BLaER1 (cell line): Measurements from ENCODE around the gene PLCL1.
A peak's percentile ranks its signal among the peaks of the same experiment; 100 is the strongest.

Experiments used
- H3K27ac ChIP-seq: shearing (Covaris generic); formaldehyde crosslinking; 2 replicates; pipeline ENCODE4 v1.8.1; 2022
- H3K27me3 ChIP-seq: shearing (Covaris generic); formaldehyde crosslinking; 2 replicates; pipeline ENCODE4 v1.8.1; 2022
- H3K36me3 ChIP-seq: shearing (Covaris generic); formaldehyde crosslinking; 2 replicates; pipeline ENCODE4 v1.8.1; 2022
- H3K4me1 ChIP-seq: shearing (Covaris generic); formaldehyde crosslinking; 2 replicates; pipeline ENCODE4 v1.8.1; 2022
- H3K4me2 ChIP-seq: shearing (Covaris generic); formaldehyde crosslinking; 2 replicates; pipeline ENCODE4 v1.8.1; 2022
- H3K4me3 ChIP-seq: shearing (Covaris generic); formaldehyde crosslinking; 2 replicates; pipeline ENCODE4 v1.8.1; 2022
- H3K9ac ChIP-seq: shearing (Covaris generic); formaldehyde crosslinking; 2 replicates; pipeline ENCODE4 v1.8.1; 2022
- H3K9me3 ChIP-seq: shearing (Covaris generic); formaldehyde crosslinking; 2 replicates; pipeline ENCODE4 v1.8.1; 2022
- H4K20me1 ChIP-seq: shearing (Covaris generic); formaldehyde crosslinking; 2 replicates; pipeline ENCODE4 v1.8.1; 2022
- Cebpa-rat ChIP-seq: shearing (Covaris generic); IDR thresholded peaks from 2 replicates; pipeline ENCODE4 v1.8.1; 2022

Gene PLCL1

GRCh38 chr2:197804049-197804757 is at the start of gene PLCL1:
PLCL1 (plus strand) TSS chr2:197804593.
- peaks cover 11% of the 10 kb centered on the region for H3K4me1 ChIP-seq
- H3K27me3 ChIP-seq, result peaks cover 44% of the 10 kb centered on the region
- peak within 1 kb of the TSS; percentile 97 for H3K4me2 ChIP-seq
- TF ChIP-seq Cebpa-rat, result no peak
- H4K20me1 ChIP-seq, result peaks cover 17% of the 10 kb centered on the region; the same call in 1 of the 2 replicates
- peak within 1 kb of the TSS; percentile 61; the same call in 1 of the 2 replicates for H3K9ac ChIP-seq
- H3K9me3 ChIP-seq, result no peaks in the 10 kb centered on the region
- H3K4me3 ChIP-seq, result peak within 1 kb of the TSS; percentile 87
- no peaks in the 10 kb centered on the region for H3K36me3 ChIP-seq
- H3K27ac ChIP-seq, result no peak within 1 kb of the TSS

GRCh38 chr2:197759013-197759412 is 45.4 kb upstream of the PLCL1 start:
- Histone ChIP-seq H3K27ac (no peak overlapping the region), H4K20me1 (no peaks in the 10 kb centered on the region), H3K9me3 (peaks cover 17% of the 10 kb centered on the region), H3K4me3 (no peak overlapping the region), H3K27me3 (no peaks in the 10 kb centered on the region), H3K36me3 (no peaks in the 10 kb centered on the region), H3K4me1 (no peaks in the 10 kb centered on the region), H3K9ac (no peak overlapping the region), H3K4me2 (no peak overlapping the region)
- no peak for TF ChIP-seq Cebpa-rat

GRCh38 chr2:197759625-197760292 is 44.6 kb upstream of the PLCL1 start:
- H3K9me3 ChIP-seq, result peaks cover 17% of the 10 kb centered on the region
- no peak for TF ChIP-seq Cebpa-rat
- H4K20me1 ChIP-seq, result no peaks in the 10 kb centered on the region
- H3K4me2 ChIP-seq, result no peak overlapping the region
- no peaks in the 10 kb centered on the region for H3K27me3 ChIP-seq
- H3K36me3 ChIP-seq, result no peaks in the 10 kb centered on the region
- no peak overlapping the region for H3K27ac ChIP-seq
- no peak overlapping the region for H3K9ac ChIP-seq
- no peak overlapping the region for H3K4me3 ChIP-seq
- no peaks in the 10 kb centered on the region for H3K4me1 ChIP-seq

DNA sequence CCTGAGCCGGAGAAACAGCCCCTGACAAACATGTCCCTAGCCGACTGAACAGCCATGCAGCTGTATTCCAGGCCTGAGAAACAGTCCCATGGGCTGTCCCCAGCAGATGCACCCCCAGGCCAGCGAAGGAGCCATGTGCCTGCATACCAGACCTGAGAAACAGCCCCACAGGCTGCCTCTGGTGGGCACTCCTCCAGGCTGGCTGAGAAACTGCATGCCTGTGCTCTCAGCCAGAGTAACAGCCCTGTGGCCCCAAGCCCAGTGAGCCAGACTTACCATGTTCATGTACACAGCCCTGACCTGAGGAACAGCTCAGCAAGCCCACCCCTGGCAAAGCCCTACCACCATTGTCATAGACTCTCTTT is 44.1 kb upstream of the PLCL1 start:
- H3K36me3 ChIP-seq, result no peaks in the 10 kb centered on the region
- H4K20me1 ChIP-seq, result no peaks in the 10 kb centered on the region
- H3K27ac ChIP-seq, result no peak overlapping the region
- H3K4me3 ChIP-seq, result no peak overlapping the region
- no peak for TF ChIP-seq Cebpa-rat
- no peaks in the 10 kb centered on the region for H3K27me3 ChIP-seq
- H3K4me1 ChIP-seq, result no peaks in the 10 kb centered on the region
- peaks cover 17% of the 10 kb centered on the region for H3K9me3 ChIP-seq
- no peak overlapping the region for H3K4me2 ChIP-seq
- H3K9ac ChIP-seq, result no peak overlapping the region

- Histone ChIP-seq H3K27me3 (no peaks in the 10 kb centered on the region), H3K4me2 (no peak overlapping the region)
These were observed 26.5 kb upstream of the PLCL1 start for GRCh38 chr2:197777823-197778407.

DNA sequence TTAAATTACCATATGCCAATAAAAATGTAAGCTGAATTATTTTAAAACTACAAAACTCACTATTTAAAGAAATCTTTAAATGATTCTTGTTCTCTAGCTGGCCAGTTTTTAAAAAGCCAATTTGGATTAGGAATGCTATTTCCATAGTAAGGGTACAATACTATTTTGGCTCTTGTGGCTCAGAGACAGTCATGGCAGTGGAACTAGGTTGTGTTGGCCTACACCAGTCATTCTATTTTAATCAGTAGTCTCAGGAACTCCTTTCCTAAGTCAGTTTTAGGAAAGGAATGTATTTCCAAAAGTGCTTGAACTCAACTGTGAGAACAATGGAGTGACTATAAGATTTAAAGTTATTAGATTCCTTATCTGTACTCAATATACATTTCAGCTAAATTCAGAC is 25.1 kb upstream of the PLCL1 start:
- no peak for TF ChIP-seq Cebpa-rat
- no peaks in the 10 kb centered on the region for H3K4me1 ChIP-seq
- no peaks in the 10 kb centered on the region for H3K9me3 ChIP-seq
- no peak overlapping the region for H3K9ac ChIP-seq
- H3K36me3 ChIP-seq, result no peaks in the 10 kb centered on the region
- H3K27me3 ChIP-seq, result no peaks in the 10 kb centered on the region
- no peak overlapping the region for H3K4me2 ChIP-seq
- H3K27ac ChIP-seq, result no peak overlapping the region
- no peak overlapping the region for H3K4me3 ChIP-seq
- H4K20me1 ChIP-seq, result no peaks in the 10 kb centered on the region

More at GRCh38 chr2:197777823-197778407, 26.5 kb upstream of the PLCL1 start:
- no peak overlapping the region for H3K27ac ChIP-seq
- H3K4me3 ChIP-seq, result no peak overlapping the region
- no peak overlapping the region for H3K9ac ChIP-seq
- H3K36me3 ChIP-seq, result no peaks in the 10 kb centered on the region
- no peaks in the 10 kb centered on the region for H3K4me1 ChIP-seq
- H3K9me3 ChIP-seq, result no peaks in the 10 kb centered on the region
- TF ChIP-seq Cebpa-rat, result no peak
- no peaks in the 10 kb centered on the region for H4K20me1 ChIP-seq

- Histone ChIP-seq H3K9me3 (peaks cover 26% of the 10 kb centered on the region), H3K4me2 (no peak overlapping the region), H3K27me3 (no peaks in the 10 kb centered on the region), H3K27ac (no peak overlapping the region), H4K20me1 (no peaks in the 10 kb centered on the region), H3K4me1 (no peaks in the 10 kb centered on the region), H3K9ac (no peak overlapping the region), H3K4me3 (no peak overlapping the region), H3K36me3 (no peaks in the 10 kb centered on the region)
- TF ChIP-seq Cebpa-rat, result no peak
These were observed 22.3 kb upstream of the PLCL1 start for GRCh38 chr2:197782126-197782525.

- no peak within 1 kb of the TSS for H3K27ac ChIP-seq
- no peak within 1 kb of the TSS for H3K4me2 ChIP-seq
- no peaks in the 10 kb centered on the region for H3K36me3 ChIP-seq
- no peak within 1 kb of the TSS for H3K4me3 ChIP-seq
- H4K20me1 ChIP-seq, result no peaks in the 10 kb centered on the region
- no peaks in the 10 kb centered on the region for H3K27me3 ChIP-seq
- peaks cover 27% of the 10 kb centered on the region for H3K9me3 ChIP-seq
- H3K4me1 ChIP-seq, result no peaks in the 10 kb centered on the region
- TF ChIP-seq Cebpa-rat, result no peak
- no peak within 1 kb of the TSS for H3K9ac ChIP-seq
These were observed 19.1 kb upstream of the PLCL1 start, which contains the start of gene BOLL for GRCh38 chr2:197784956-197785941. BOLL (minus strand) TSS chr2:197785319; CDS start chr2:197781850, 3,469 bp downstream.
